Measurements from ENCODE around the gene MPHOSPH9.
"Not testable (repeated sequence)": the region's sequence is repeated elsewhere in the genome, so short reads cannot be mapped to it uniquely, and the experiment has no call there.

Gene MPHOSPH9

GRCh38 chr12:123254853-123255446, 22.0 kb upstream of the MPHOSPH9 start:
- Histone ChIP-seq H3K36me3 (ENCODE audit: control insufficient read depth in 1 of 2, insufficient read depth in 2 of 2, low read depth in 1 of 2, low read length in 2 of 2) (peaks cover 54 to 83% of the 10 kb centered on the region in 2 experiments), H3K4me2 (ENCODE audit: low read length, poor library complexity, severe bottlenecking) (no peak overlapping the region), H4K91ac (ENCODE audit: low read length) (no peak overlapping the region), H3K14ac (ENCODE audit: low read length in 2 of 2) (no peak overlapping the region), H3K27ac (ENCODE audit: low read length, poor library complexity, severe bottlenecking) (no peak overlapping the region), H3K18ac (ENCODE audit: low read depth in 1 of 2, low read length in 2 of 2) (no peak overlapping the region), H2BK5ac (ENCODE audit: low read depth, low read length, poor library complexity, severe bottlenecking) (no peak overlapping the region), H2AK5ac (ENCODE audit: low read length, severe bottlenecking) (no peak overlapping the region), H3K27me3 (ENCODE audit: control insufficient read depth in 1 of 2, insufficient read depth in 1 of 2, low read length in 2 of 2) (no peaks in the 10 kb centered on the region), H3K4me1 (ENCODE audit: control insufficient read depth, insufficient read depth, low read depth, low read length) (peaks cover 15% of the 10 kb centered on the region), H3K79me1 (replicated peaks; ENCODE audit: low read length, poor library complexity, severe bottlenecking) (peaks cover 23% of the 10 kb centered on the region), H3K23ac (ENCODE audit: low read length in 2 of 2) (no peak overlapping the region), H2BK120ac (ENCODE audit: low read depth, low read length) (no peak overlapping the region), H2BK12ac (ENCODE audit: low read length in 2 of 2) (no peak overlapping the region), H3K4me3 (ENCODE audit: insufficient read depth in 1 of 2, low read depth in 1 of 2, low read length in 2 of 2) (no peak overlapping the region), H3K9ac (ENCODE audit: low read length) (no peak overlapping the region), H3K4ac (ENCODE audit: low read depth in 1 of 2, low read length in 2 of 2) (no peak overlapping the region), H4K8ac (ENCODE audit: low read length) (no peak overlapping the region), H2AFZ (ENCODE audit: low read depth, low read length) (no peak overlapping the region), H2BK15ac (ENCODE audit: low read depth, poor library complexity, severe bottlenecking) (no peak overlapping the region), H3K9me3 (ENCODE audit: control insufficient read depth, low read length) (no peaks in the 10 kb centered on the region)
- 95% methylated on average over 5 of the region's 5 CpGs for WGBS
- DNase-seq: no peak

DNA sequence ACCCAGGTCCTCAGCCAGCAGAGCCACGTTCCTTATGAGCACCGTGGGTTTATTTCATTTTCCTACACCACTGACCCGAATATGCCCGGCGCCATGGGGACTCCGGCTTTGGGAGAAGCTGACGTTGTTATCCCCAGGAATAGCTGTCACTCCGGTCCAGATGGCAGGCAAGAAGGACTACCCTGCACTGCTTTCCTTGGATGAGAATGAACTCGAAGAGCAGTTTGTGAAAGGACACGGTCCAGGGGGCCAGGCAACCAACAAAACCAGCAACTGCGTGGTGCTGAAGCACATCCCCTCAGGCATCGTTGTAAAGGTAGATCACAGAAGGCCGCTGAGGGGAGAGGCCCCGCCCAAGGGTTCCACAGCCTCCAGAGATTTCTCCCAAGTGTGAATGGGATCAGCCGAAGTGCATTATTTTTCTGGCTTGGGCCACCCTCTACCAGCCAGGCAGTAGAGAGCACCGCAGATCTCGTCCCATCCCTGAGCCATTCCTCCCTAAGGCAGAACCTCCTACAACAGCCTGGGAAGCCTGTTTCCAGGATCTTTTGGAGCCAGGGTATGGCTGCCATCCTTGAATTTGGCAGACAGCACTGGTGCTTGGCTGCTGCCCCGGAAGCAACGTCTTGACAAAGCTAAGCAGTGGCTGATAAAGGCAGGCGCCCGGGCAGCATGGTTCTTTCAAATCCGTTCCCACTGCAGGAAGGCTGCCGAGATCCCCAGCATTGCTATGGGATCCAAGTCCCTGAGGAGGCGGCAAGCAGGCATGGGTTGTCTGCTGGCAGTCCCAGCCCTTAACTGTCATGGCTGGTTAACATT, 20.9 kb upstream of the MPHOSPH9 start:
- Histone ChIP-seq H3K4me2 (ENCODE audit: low read length, poor library complexity, severe bottlenecking) (no peak overlapping the region), H2AFZ (ENCODE audit: low read depth, low read length) (no peak overlapping the region), H3K23ac (ENCODE audit: low read length in 2 of 2) (no peak overlapping the region), H3K4ac (ENCODE audit: low read depth in 1 of 2, low read length in 2 of 2) (no peak overlapping the region), H3K4me1 (ENCODE audit: control insufficient read depth, insufficient read depth, low read depth, low read length) (peaks cover 14% of the 10 kb centered on the region), H2BK15ac (ENCODE audit: low read depth, poor library complexity, severe bottlenecking) (no peak overlapping the region), H2BK5ac (ENCODE audit: low read depth, low read length, poor library complexity, severe bottlenecking) (no peak overlapping the region), H2BK12ac (ENCODE audit: low read length in 2 of 2) (no peak overlapping the region), H2AK5ac (ENCODE audit: low read length, severe bottlenecking) (no peak overlapping the region), H3K9me3 (ENCODE audit: control insufficient read depth, low read length) (no peaks in the 10 kb centered on the region), H3K18ac (ENCODE audit: low read depth in 1 of 2, low read length in 2 of 2) (no peak overlapping the region), H3K36me3 (ENCODE audit: control insufficient read depth in 1 of 2, insufficient read depth in 2 of 2, low read depth in 1 of 2, low read length in 2 of 2) (peaks cover 53 to 74% of the 10 kb centered on the region in 2 experiments), H4K91ac (ENCODE audit: low read length) (no peak overlapping the region), H3K27ac (ENCODE audit: low read length, poor library complexity, severe bottlenecking) (no peak overlapping the region), H3K79me1 (replicated peaks; ENCODE audit: low read length, poor library complexity, severe bottlenecking) (peaks cover 29% of the 10 kb centered on the region), H3K27me3 (ENCODE audit: control insufficient read depth in 1 of 2, insufficient read depth in 1 of 2, low read length in 2 of 2) (no peaks in the 10 kb centered on the region), H4K8ac (ENCODE audit: low read length) (no peak overlapping the region), H3K4me3 (ENCODE audit: insufficient read depth in 1 of 2, low read depth in 1 of 2, low read length in 2 of 2) (no peak overlapping the region), H2BK120ac (ENCODE audit: low read depth, low read length) (no peak overlapping the region), H3K14ac (ENCODE audit: low read length in 2 of 2) (no peak overlapping the region), H3K9ac (ENCODE audit: low read length) (no peak overlapping the region)
- 95% methylated on average over 24 of the region's 24 CpGs for WGBS
- DNase-seq: no peak

DNA sequence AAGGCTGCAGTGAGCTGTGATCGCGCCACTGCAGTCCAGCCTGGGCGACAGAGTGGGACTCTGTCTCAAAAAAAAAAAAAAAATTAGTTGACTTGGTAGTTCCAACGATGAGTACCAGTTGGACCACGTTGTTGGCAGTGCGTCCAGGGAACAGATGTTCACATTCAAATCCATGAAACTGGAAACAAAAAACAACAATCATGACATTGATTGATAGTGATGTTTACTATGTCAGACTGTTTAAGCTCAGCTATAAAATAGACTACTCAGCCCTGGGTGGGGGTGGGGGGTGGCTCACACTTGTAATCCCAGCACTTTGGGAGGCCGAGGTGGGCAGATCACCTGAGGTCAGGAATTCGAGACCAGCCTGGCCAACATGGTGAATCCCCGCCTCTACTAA, 19.4 kb upstream of the MPHOSPH9 start:
- H2BK5ac ChIP-seq (ENCODE audit: low read depth, low read length, poor library complexity, severe bottlenecking); H3K27ac ChIP-seq (ENCODE audit: low read length, poor library complexity, severe bottlenecking); H3K14ac ChIP-seq (ENCODE audit: low read length in 2 of 2); H3K9ac ChIP-seq (ENCODE audit: low read length); DNase-seq; H2BK15ac ChIP-seq (ENCODE audit: low read depth, poor library complexity, severe bottlenecking); H2AK5ac ChIP-seq (ENCODE audit: low read length, severe bottlenecking); H3K9me3 ChIP-seq (ENCODE audit: control insufficient read depth, low read length); H2BK120ac ChIP-seq (ENCODE audit: low read depth, low read length); H3K23ac ChIP-seq (ENCODE audit: low read length in 2 of 2); H2AFZ ChIP-seq (ENCODE audit: low read depth, low read length); H3K4me3 ChIP-seq (ENCODE audit: insufficient read depth in 1 of 2, low read depth in 1 of 2, low read length in 2 of 2); H3K4ac ChIP-seq (ENCODE audit: low read depth in 1 of 2, low read length in 2 of 2); H4K91ac ChIP-seq (ENCODE audit: low read length); H2BK12ac ChIP-seq (ENCODE audit: low read length in 2 of 2); H3K4me1 ChIP-seq (ENCODE audit: control insufficient read depth, insufficient read depth, low read depth, low read length); H3K4me2 ChIP-seq (ENCODE audit: low read length, poor library complexity, severe bottlenecking); H4K8ac ChIP-seq (ENCODE audit: low read length); H3K18ac ChIP-seq (ENCODE audit: low read depth in 1 of 2, low read length in 2 of 2); H3K27me3 ChIP-seq (ENCODE audit: control insufficient read depth in 1 of 2, insufficient read depth in 1 of 2, low read length in 2 of 2): not testable (repeated sequence)
- 97% methylated on average over 7 of the region's 9 CpGs for WGBS
- H3K36me3 ChIP-seq (ENCODE audit: control insufficient read depth in 1 of 2, insufficient read depth in 2 of 2, low read depth in 1 of 2, low read length in 2 of 2): peaks cover 51 to 70% of the 10 kb centered on the region in 2 experiments
- H3K79me1 ChIP-seq (replicated peaks; ENCODE audit: low read length, poor library complexity, severe bottlenecking): peaks cover 25% of the 10 kb centered on the region

DNA sequence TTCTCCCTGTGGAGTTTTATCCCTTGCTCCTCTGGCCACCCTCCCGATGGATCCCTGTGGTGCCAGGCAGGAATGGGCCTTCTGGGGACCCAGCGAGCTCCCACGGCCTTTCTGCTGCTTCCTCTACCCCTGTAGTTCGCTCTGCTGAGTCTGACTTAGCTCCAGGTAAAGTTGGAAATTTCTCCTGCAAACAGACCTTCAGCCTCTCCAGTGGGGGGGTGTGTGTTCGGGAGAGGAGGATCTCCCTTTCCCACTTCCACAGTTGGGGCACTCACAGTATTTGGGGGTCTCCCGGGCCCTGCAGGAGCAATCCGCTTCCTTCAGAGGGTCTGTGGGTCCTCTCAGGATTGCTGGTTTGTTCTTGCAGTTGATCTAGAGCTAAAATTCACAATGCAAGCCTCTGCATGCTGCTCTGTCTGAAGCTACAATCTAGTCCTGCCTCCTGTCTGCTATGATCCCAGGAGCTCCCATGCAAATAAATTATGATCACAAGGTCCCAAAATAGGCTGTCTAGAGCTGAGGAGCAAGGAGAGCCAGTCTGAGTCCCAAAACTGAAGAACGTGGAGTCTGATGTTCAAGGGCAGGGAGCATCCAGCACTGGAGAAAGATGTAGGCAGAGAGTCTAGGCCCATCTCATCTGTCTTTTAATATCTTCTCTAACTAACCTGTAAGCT, 18.6 kb upstream of the MPHOSPH9 start:
- Histone ChIP-seq H3K4me2 (ENCODE audit: low read length, poor library complexity, severe bottlenecking) (no peak overlapping the region), H4K91ac (ENCODE audit: low read length) (no peak overlapping the region), H3K27ac (ENCODE audit: low read length, poor library complexity, severe bottlenecking) (peak overlapping the region; percentile 17), H3K4me3 (ENCODE audit: insufficient read depth in 1 of 2, low read depth in 1 of 2, low read length in 2 of 2) (no peak overlapping the region), H3K9ac (ENCODE audit: low read length) (no peak overlapping the region), H3K79me1 (replicated peaks; ENCODE audit: low read length, poor library complexity, severe bottlenecking) (peaks cover 25% of the 10 kb centered on the region), H3K14ac (ENCODE audit: low read length in 2 of 2) (no peak overlapping the region), H3K4me1 (ENCODE audit: control insufficient read depth, insufficient read depth, low read depth, low read length) (peaks cover 10% of the 10 kb centered on the region), H3K4ac (ENCODE audit: low read depth in 1 of 2, low read length in 2 of 2) (no peak overlapping the region), H4K8ac (ENCODE audit: low read length) (no peak overlapping the region), H3K36me3 (ENCODE audit: control insufficient read depth in 1 of 2, insufficient read depth in 2 of 2, low read depth in 1 of 2, low read length in 2 of 2) (peaks cover 47 to 64% of the 10 kb centered on the region in 2 experiments), H2BK12ac (ENCODE audit: low read length in 2 of 2) (no peak overlapping the region), H2BK15ac (ENCODE audit: low read depth, poor library complexity, severe bottlenecking) (no peak overlapping the region), H2BK5ac (ENCODE audit: low read depth, low read length, poor library complexity, severe bottlenecking) (no peak overlapping the region), H2AK5ac (ENCODE audit: low read length, severe bottlenecking) (no peak overlapping the region), H3K23ac (ENCODE audit: low read length in 2 of 2) (no peak overlapping the region), H3K9me3 (ENCODE audit: control insufficient read depth, low read length) (peaks cover 7% of the 10 kb centered on the region), H3K18ac (ENCODE audit: low read depth in 1 of 2, low read length in 2 of 2) (no peak overlapping the region), H2BK120ac (ENCODE audit: low read depth, low read length) (no peak overlapping the region), H3K27me3 (ENCODE audit: control insufficient read depth in 1 of 2, insufficient read depth in 1 of 2, low read length in 2 of 2) (no peaks in the 10 kb centered on the region), H2AFZ (ENCODE audit: low read depth, low read length) (no peak overlapping the region)
- WGBS: 100% methylated on average over 6 of the region's 8 CpGs
- no peak for DNase-seq
